DND-41 (cell line): ENCODE data around the gene VOPP1.

Experiments used
- ATAC-seq: fragments of 200-7000 bp; cut with Tn5 transposase; 3 replicates; pipeline ENCODE4 v1.9.1; 2021; ENCODE audit warnings: low read depth; ENCODE audit not compliant: insufficient read depth
- DNase-seq: peaks from one replicate; pipeline ENCODE4 v3.0.0-alpha.2; 2020
- H2AFZ ChIP-seq: 2 replicates; pipeline ENCODE4 v1.6.0; 2012; ENCODE audit warnings: low read depth, low read length
- H3K27ac ChIP-seq: 2 replicates; pipeline ENCODE4 v1.5.1; 2012; ENCODE audit warnings: low read length, inconsistent platforms
- H3K27me3 ChIP-seq: fragments of 200-600 bp; sonication (generic); 2 replicates; pipeline ENCODE4 v1.6.0; 2012; ENCODE audit warnings: low read length, mild to moderate bottlenecking, inconsistent platforms; ENCODE audit not compliant: insufficient read depth, poor library complexity
- H3K36me3 ChIP-seq: 2 replicates; pipeline ENCODE4 v1.5.1; 2012; ENCODE audit warnings: low read length, inconsistent platforms; ENCODE audit not compliant: insufficient read depth
- H3K4me1 ChIP-seq: 2 replicates; pipeline ENCODE4 v1.5.1; 2012; ENCODE audit warnings: mild to moderate bottlenecking, low read length; ENCODE audit not compliant: insufficient read depth
- H3K4me2 ChIP-seq: 2 replicates; pipeline ENCODE4 v1.6.0; 2012; ENCODE audit warnings: mild to moderate bottlenecking, moderate library complexity, low read length, inconsistent platforms; ENCODE audit not compliant: insufficient read depth
- H3K4me3 ChIP-seq, 2 experiments: fragments of 200-600 bp in 1 of 2; shearing (Covaris generic) in 1 of 2; 2 replicates each; pipeline ENCODE4 v1.5.1; 2012 to 2016; ENCODE audit warnings: inconsistent platforms in 2 of 2, low read length in 2 of 2, mild to moderate bottlenecking in 2 of 2, low read depth in 1 of 2, moderate library complexity in 1 of 2
- H3K79me2 ChIP-seq: 2 replicates; pipeline ENCODE4 v1.6.0; 2012; ENCODE audit warnings: low read length, inconsistent platforms; ENCODE audit not compliant: insufficient read depth
- H3K9ac ChIP-seq: 2 replicates; pipeline ENCODE4 v1.6.0; 2012; ENCODE audit warnings: low read depth, mild to moderate bottlenecking, inconsistent platforms, low read length, moderate library complexity
- H3K9me3 ChIP-seq: 2 replicates; pipeline ENCODE4 v1.5.1; 2012; ENCODE audit warnings: low read length, moderate library complexity, mild to moderate bottlenecking, inconsistent platforms; ENCODE audit not compliant: insufficient read depth, severe bottlenecking
- H4K20me1 ChIP-seq: 2 replicates; pipeline ENCODE4 v1.6.0; 2012; ENCODE audit warnings: low read length; ENCODE audit not compliant: insufficient read depth
- EZH2 ChIP-seq: IDR thresholded peaks from 3 replicates; pipeline ENCODE4 v1.6.1; 2012; ENCODE audit warnings: borderline replicate concordance, low read depth, mild to moderate bottlenecking, moderate library complexity, low read length, inconsistent platforms; ENCODE audit not compliant: severe bottlenecking
- TF ChIP-seq, protein P1 (sequence below): IDR thresholded peaks from 2 replicates; pipeline ENCODE4 v1.5.1; 2012; ENCODE audit warnings: borderline replicate concordance, low read length, moderate library complexity, mild to moderate bottlenecking; ENCODE audit not compliant: poor library complexity, severe bottlenecking; ENCODE audit errors: extremely low read depth

VOPP1 gene

DNA sequence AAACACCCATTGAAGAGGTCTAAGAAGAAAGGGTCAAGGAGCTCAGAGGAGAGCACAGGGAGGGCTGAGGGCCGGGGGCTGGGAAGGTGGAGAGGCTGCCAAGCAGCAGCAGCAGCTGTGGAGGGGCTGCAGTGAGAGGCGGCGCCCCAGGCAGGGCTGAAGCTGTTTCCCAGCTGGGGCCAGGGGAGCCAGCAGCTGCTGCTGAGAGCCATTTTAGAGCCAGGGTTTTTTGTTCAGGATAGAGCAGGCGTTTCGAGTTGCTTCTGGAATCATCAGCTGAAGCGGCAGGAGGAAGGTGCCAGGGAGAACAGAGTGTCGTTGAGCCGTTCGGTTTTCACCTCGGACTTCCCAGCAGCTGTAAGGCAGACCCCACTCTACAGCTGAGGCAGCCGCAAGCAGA is 144.5 kb downstream of the VOPP1 start:
- peaks cover 15% of the 10 kb centered on the region for H3K36me3 ChIP-seq
- no peaks in the 10 kb centered on the region for H4K20me1 ChIP-seq
- no peak for DNase-seq
- TF ChIP-seq, protein P1, sequence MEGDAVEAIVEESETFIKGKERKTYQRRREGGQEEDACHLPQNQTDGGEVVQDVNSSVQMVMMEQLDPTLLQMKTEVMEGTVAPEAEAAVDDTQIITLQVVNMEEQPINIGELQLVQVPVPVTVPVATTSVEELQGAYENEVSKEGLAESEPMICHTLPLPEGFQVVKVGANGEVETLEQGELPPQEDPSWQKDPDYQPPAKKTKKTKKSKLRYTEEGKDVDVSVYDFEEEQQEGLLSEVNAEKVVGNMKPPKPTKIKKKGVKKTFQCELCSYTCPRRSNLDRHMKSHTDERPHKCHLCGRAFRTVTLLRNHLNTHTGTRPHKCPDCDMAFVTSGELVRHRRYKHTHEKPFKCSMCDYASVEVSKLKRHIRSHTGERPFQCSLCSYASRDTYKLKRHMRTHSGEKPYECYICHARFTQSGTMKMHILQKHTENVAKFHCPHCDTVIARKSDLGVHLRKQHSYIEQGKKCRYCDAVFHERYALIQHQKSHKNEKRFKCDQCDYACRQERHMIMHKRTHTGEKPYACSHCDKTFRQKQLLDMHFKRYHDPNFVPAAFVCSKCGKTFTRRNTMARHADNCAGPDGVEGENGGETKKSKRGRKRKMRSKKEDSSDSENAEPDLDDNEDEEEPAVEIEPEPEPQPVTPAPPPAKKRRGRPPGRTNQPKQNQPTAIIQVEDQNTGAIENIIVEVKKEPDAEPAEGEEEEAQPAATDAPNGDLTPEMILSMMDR, result no peak
- no peak for TF ChIP-seq EZH2
- H3K27me3 ChIP-seq, result no peaks in the 10 kb centered on the region
- H3K79me2 ChIP-seq, result no peaks in the 10 kb centered on the region
- ATAC-seq, result no peak
- no peak overlapping the region for H3K9ac ChIP-seq
- H3K27ac ChIP-seq, result no peak overlapping the region
- H3K4me2 ChIP-seq, result no peak overlapping the region
- no peak overlapping the region for H3K4me3 ChIP-seq
- no peak overlapping the region for H2AFZ ChIP-seq
- H3K4me1 ChIP-seq, result no peaks in the 10 kb centered on the region
- H3K9me3 ChIP-seq, result no peaks in the 10 kb centered on the region

DNA sequence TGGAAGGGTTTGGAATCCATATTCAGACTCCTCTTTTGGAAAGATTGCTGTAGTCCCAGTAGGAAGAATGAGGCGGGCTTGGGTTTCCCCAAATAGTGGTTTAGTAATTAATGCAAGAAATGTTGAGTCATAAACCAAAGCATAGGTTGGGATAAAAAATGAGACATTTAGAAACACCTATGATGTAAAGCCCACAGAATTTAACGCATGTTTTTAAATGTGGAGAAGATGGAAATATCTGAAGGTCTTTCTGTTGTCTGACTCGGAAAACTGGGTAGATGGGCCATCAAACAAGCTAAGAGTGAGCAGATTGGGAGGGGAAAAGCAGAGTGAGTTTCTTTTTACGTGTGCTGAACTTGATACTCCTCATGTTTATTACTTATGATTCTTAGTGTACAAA is 145.0 kb downstream of the VOPP1 start:
- H3K4me1 ChIP-seq, result no peaks in the 10 kb centered on the region
- H3K36me3 ChIP-seq, result peaks cover 15% of the 10 kb centered on the region
- no peak overlapping the region for H2AFZ ChIP-seq
- DNase-seq, result no peak
- no peaks in the 10 kb centered on the region for H3K79me2 ChIP-seq
- ATAC-seq, result no peak
- no peak overlapping the region for H3K27ac ChIP-seq
- no peak for TF ChIP-seq EZH2
- TF ChIP-seq, protein P1, result no peak
- no peak overlapping the region for H3K4me2 ChIP-seq
- H4K20me1 ChIP-seq, result no peaks in the 10 kb centered on the region
- no peaks in the 10 kb centered on the region for H3K9me3 ChIP-seq
- H3K9ac ChIP-seq, result no peak overlapping the region
- no peak overlapping the region for H3K4me3 ChIP-seq
- no peaks in the 10 kb centered on the region for H3K27me3 ChIP-seq

DNA sequence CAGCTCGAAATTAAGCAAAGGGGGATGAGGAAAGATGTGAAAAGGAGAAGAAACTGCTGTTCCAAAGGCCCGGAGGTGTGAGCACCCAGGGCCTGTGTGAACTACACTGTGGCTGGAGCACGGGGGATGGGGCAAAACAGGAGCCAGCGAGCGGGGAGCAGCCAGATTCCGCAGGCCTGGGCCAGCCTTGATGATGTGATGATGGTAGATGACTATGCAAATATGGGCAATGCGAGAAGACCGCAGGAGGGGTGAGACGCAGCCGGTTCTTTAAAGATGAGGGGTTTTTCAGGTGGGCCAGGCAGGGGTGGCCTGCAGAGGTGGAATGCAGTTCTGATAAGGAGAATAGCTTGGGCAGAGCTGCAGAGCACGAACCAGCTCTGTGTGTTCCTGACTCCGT is 145.6 kb downstream of the VOPP1 start:
- TF ChIP-seq, protein P1, result no peak
- TF ChIP-seq EZH2, result no peak
- no peak for ATAC-seq

DNA sequence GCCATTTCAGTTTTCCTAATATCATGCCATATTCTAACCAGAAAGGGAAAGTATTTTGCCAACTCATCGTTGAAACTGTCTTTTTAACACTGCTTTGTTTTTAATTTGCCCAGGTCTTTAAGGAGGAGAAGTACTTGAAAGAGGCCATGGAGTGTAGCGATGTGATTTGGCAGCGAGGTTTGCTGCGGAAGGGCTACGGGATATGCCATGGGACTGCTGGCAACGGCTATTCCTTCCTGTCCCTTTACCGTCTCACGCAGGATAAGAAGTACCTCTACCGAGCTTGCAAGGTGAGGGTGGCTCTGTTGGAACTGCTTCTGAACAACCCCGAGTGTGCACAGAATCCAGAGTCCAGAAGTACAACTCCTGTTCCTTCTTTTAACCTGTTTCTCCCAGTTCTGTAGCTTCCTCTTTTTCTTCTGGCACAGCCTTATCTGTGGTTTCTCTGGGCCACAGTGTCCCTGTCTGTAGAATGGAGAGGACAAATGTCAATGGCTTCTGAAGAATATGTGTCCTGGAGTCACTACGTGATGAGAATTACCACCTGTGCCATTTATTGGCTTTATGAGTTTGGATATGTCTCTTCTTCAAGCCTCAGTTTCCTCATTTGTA is 147.1 kb downstream of the VOPP1 start:
- no peaks in the 10 kb centered on the region for H3K9me3 ChIP-seq
- no peak for ATAC-seq
- H3K27me3 ChIP-seq, result no peaks in the 10 kb centered on the region
- H3K36me3 ChIP-seq, result peaks cover 15% of the 10 kb centered on the region
- H3K4me1 ChIP-seq, result no peaks in the 10 kb centered on the region
- no peak overlapping the region for H3K4me2 ChIP-seq
- no peak overlapping the region for H3K9ac ChIP-seq
- no peak overlapping the region for H3K4me3 ChIP-seq
- no peak overlapping the region for H2AFZ ChIP-seq
- DNase-seq, result no peak
- TF ChIP-seq EZH2, result no peak
- TF ChIP-seq, protein P1, result no peak
- no peak overlapping the region for H3K27ac ChIP-seq
- no peaks in the 10 kb centered on the region for H4K20me1 ChIP-seq
- H3K79me2 ChIP-seq, result no peaks in the 10 kb centered on the region

More for the DNA sequence above, 145.6 kb downstream of the VOPP1 start:
- Histone ChIP-seq H3K79me2 (no peaks in the 10 kb centered on the region), H3K27me3 (no peaks in the 10 kb centered on the region), H3K9me3 (no peaks in the 10 kb centered on the region), H3K4me3 (no peak overlapping the region), H3K36me3 (peaks cover 15% of the 10 kb centered on the region), H4K20me1 (no peaks in the 10 kb centered on the region), H3K4me2 (no peak overlapping the region), H3K27ac (no peak overlapping the region), H3K4me1 (no peaks in the 10 kb centered on the region), H3K9ac (no peak overlapping the region), H2AFZ (no peak overlapping the region)
- no peak for DNase-seq
